GM06990 (cell line): ENCODE measurements around the gene CTNNA3.

Experiments used
- DNase-seq: peaks from one replicate; pipeline ENCODE4 v3.0.0-alpha.2; 2011; ENCODE audit not compliant: insufficient read length; ENCODE audit errors: extremely low read depth
- H3K27me3 ChIP-seq: replicated peaks from 2 replicates; pipeline ENCODE4 v1.6.0; 2011; ENCODE audit warnings: low read length; ENCODE audit not compliant: control insufficient read depth, insufficient read depth
- H3K36me3 ChIP-seq: 2 replicates; pipeline ENCODE4 v1.5.1; 2011; ENCODE audit warnings: low read length; ENCODE audit not compliant: control insufficient read depth, insufficient read depth
- H3K4me3 ChIP-seq: replicated peaks from 2 replicates; pipeline ENCODE4 v1.5.1; 2011; ENCODE audit warnings: low read depth, mild to moderate bottlenecking, control low read depth, low read length
- CTCF ChIP-seq: IDR thresholded peaks from 2 replicates; pipeline ENCODE4 v1.5.1; 2011; ENCODE audit warnings: low read length, control low read depth, mild to moderate bottlenecking, inconsistent platforms; ENCODE audit not compliant: insufficient read depth, poor library complexity, severe bottlenecking

Gene CTNNA3

GRCh38 chr10:66941491-66941890 is 754.5 kb downstream of the CTNNA3 start:
- no peak for TF ChIP-seq CTCF
- H3K4me3 ChIP-seq: no peak overlapping the region
- H3K36me3 ChIP-seq: no peaks in the 10 kb centered on the region
- no peaks in the 10 kb centered on the region for H3K27me3 ChIP-seq
- DNase-seq: no peak

- H3K27me3 ChIP-seq: no peaks in the 10 kb centered on the region
- no peak for DNase-seq
- no peak overlapping the region for H3K4me3 ChIP-seq
- no peaks in the 10 kb centered on the region for H3K36me3 ChIP-seq
- TF ChIP-seq CTCF: no peak
Measured at GRCh38 chr10:66940965-66941364, 755.0 kb downstream of the CTNNA3 start.

DNA sequence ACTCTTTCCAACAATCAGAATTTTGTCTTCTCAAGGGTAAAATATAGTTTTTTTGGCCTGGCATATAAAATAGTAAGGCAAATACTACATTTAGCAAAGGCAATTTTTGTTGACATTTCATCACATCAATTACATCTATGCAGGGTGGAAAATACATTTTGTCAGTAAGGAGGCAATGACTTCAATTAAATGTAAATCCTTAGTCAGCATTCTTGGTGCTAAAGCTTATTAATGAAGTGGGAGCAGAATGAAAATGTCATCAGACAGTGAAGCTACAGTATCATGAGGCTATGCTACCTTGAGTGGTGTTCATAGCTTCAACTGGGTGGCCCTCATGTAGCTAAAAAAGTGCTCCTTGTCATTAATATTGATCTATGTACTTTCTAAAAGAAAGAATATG is 761.3 kb downstream of the CTNNA3 start:
- Histone ChIP-seq H3K36me3 (no peaks in the 10 kb centered on the region), H3K4me3 (no peak overlapping the region), H3K27me3 (no peaks in the 10 kb centered on the region)
- DNase-seq: no peak
- no peak for TF ChIP-seq CTCF

GRCh38 chr10:66931949-66932343 is 764.0 kb downstream of the CTNNA3 start:
- H3K27me3 ChIP-seq: no peaks in the 10 kb centered on the region
- DNase-seq: no peak
- no peak for TF ChIP-seq CTCF
- no peak overlapping the region for H3K4me3 ChIP-seq
- H3K36me3 ChIP-seq: no peaks in the 10 kb centered on the region

DNA sequence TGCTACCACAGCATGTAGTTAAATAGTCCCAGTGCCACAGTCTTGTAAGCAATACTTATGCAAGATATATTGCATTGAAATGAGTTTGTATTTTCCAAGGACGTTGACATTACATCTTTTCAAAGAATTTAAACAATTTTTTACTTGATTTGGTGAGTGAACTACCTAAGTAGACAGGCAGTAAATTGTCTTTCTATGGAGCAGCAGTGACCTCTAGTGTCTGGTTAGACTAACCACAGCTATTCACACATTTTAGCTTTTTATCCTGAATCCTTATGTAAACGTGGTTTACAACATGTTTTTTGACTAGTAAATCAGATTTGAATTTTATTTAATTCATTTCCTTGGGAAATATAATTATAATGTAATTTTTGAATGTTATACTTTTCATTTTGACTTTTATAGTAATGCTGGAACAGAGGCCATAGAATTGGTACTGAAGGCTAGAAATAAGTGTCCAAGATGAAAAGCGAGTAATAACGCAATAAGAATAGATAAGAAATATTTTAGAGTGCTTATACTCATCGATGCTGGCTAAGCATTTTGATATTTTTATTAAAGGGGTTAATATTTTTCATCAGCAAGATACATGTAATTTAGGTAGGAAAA is 764.6 kb downstream of the CTNNA3 start:
- Histone ChIP-seq H3K36me3 (no peaks in the 10 kb centered on the region), H3K4me3 (no peak overlapping the region), H3K27me3 (no peaks in the 10 kb centered on the region)
- TF ChIP-seq CTCF: peak; percentile 64
- no peak for DNase-seq

DNA sequence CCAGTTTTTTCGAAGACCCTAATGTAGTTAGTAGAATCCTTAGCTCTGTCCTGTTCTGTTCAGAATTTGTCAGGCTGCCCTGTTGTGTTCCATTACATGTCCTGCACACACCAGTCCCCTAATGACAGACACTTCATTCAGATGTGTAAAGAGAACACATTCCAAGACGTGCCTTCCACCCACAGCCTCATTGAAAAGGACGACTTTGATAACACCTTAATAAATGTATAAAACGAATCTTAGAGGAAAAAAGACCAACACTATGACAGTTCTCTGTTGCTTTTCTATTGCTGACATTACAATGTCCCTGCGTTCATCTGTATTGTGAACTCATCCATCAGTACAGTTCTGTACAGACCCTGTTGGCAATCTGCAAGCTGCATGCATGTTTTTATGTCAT is 766.6 kb downstream of the CTNNA3 start:
- TF ChIP-seq CTCF: no peak
- no peaks in the 10 kb centered on the region; the same call in 1 of the 2 replicates for H3K27me3 ChIP-seq
- H3K36me3 ChIP-seq: no peaks in the 10 kb centered on the region
- no peak for DNase-seq
- H3K4me3 ChIP-seq: no peak overlapping the region
